HG03571 (cell line): Measurements from ENCODE around the gene MED1.
"Not testable (repeated sequence)": the region's sequence is repeated elsewhere in the genome, so short reads cannot be mapped to it uniquely, and the experiment has no call there.

ENCODE experiments used
- ATAC-seq: cut with Tn5 transposase; IDR thresholded peaks from one replicate; pipeline ENCODE4 v1.9.1; 2021; ENCODE audit not compliant: unreplicated experiment

The MED1 gene, protein sequence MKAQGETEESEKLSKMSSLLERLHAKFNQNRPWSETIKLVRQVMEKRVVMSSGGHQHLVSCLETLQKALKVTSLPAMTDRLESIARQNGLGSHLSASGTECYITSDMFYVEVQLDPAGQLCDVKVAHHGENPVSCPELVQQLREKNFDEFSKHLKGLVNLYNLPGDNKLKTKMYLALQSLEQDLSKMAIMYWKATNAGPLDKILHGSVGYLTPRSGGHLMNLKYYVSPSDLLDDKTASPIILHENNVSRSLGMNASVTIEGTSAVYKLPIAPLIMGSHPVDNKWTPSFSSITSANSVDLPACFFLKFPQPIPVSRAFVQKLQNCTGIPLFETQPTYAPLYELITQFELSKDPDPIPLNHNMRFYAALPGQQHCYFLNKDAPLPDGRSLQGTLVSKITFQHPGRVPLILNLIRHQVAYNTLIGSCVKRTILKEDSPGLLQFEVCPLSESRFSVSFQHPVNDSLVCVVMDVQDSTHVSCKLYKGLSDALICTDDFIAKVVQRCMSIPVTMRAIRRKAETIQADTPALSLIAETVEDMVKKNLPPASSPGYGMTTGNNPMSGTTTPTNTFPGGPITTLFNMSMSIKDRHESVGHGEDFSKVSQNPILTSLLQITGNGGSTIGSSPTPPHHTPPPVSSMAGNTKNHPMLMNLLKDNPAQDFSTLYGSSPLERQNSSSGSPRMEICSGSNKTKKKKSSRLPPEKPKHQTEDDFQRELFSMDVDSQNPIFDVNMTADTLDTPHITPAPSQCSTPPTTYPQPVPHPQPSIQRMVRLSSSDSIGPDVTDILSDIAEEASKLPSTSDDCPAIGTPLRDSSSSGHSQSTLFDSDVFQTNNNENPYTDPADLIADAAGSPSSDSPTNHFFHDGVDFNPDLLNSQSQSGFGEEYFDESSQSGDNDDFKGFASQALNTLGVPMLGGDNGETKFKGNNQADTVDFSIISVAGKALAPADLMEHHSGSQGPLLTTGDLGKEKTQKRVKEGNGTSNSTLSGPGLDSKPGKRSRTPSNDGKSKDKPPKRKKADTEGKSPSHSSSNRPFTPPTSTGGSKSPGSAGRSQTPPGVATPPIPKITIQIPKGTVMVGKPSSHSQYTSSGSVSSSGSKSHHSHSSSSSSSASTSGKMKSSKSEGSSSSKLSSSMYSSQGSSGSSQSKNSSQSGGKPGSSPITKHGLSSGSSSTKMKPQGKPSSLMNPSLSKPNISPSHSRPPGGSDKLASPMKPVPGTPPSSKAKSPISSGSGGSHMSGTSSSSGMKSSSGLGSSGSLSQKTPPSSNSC (N-terminal part only)

DNA sequence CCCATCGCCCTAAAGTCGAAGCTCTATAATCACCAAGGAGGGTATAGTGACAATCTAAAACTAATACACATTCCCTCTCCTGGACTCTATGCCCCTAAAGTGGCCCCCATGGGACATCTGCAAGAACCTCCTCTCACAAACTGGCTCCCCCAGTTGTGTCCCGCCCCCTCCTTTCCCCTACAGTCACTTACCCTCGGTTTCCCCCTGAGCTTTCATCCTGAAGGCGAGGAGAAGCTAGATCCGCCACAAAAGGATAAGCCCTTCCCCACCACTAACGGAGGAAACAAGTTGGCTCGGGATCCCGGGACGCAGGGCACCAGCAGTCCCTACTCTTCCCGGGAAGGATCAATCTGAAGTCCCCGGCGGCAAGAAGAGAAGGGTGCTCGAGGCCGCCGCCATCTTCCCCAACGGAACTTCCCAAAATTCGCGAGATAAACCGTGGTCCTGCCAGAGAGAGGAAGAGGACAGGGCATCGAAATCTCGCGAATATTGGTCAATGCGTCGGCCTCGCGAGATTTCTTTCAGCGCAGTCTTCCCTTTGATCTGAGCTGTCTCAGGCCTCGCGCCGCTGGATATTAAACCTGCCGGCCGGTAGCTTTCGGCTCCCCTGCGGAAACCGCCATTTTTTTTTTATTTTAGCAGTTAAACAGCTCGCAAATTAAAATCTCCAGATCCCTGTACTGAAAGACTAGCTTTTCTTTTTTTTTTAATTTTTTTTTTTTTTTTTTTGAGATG, at the start of gene MED1:
Gene MED1, minus strand, starts transcription at position 417 of the 735 bp plus-strand sequence. Its CDS starts 201 bp downstream, at position 216.
- ATAC-seq = peak; percentile 88

DNA sequence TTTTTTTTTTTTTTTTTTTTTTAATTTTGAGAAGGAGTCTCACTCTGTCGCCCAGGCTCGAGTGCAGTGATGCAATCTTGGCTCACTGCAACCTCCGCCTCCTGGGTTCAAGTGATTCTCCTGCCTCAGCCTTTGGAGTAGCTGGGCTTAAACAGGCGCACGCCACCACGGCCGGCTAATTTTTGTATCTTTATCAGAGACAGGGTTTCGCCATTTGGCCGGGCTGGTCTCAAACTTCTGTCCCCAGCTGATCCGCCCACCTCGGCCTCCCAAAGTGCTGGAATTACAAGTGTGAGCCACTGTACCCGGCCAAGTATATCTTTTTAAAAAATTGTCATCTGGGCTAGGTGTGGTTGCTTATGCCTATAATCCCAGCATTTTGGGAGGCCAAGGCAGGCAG, 45.9 kb upstream of the MED1 start:
- not testable (repeated sequence) for ATAC-seq

DNA sequence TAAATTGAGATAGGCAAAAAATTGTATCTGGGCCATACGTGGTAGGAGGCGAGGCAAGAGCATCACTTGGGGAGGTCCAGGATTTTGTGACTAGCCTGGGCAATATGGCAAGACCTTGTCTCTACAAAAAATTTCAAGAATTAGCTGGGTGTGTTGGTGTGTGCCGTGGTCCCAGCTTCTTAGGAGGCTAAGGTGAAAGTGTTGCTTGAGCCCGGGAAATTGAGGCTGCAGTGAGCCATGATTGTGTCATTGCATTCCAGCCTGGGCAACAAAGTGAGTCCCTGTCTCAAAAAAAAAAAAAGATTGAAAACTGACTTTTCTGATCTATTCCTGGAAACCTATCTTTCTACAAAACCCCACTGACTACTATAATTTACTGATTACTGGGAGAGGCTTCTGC, 36.9 kb upstream of the MED1 start:
- no peak for ATAC-seq

DNA sequence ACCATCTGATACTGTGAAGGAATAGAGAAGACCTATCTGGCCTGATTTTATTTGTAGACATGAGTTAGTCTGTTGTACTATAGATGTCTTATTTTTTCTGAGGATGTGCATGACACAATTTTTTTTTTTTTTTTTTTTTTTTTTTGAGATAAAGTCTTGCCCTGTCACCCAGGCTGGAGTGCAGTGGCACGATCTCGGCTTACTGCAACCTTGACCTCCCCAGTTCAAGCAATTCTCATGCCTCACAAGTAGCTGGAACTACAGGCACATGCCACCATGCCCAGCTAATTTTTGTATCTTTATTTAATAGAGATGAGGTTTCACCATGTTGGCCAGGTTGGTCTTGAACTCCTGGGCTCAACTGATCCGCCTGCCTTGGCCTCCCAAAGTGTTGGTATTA, 36.4 kb upstream of the MED1 start:
- ATAC-seq = not testable (repeated sequence)

DNA sequence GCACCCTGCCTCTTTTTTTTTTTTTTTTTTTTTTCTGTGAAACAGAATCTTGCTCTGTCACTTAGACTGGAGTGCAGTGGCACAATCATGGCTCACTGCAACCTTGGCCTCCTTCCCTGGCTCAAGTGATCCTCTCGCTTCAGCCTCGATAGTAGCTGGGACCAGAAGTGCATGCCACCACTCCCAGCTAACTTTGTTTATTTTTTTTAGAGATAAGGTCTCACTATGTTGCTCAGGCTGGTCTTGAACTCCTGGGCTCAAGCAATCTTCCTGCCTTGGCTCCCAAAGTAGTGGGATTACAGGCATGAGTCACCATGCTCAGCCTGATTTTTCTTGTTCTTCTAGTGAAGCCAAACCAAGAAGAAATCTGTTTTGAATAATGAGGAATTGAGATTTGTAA, 35.2 kb upstream of the MED1 start:
- ATAC-seq = no peak

DNA sequence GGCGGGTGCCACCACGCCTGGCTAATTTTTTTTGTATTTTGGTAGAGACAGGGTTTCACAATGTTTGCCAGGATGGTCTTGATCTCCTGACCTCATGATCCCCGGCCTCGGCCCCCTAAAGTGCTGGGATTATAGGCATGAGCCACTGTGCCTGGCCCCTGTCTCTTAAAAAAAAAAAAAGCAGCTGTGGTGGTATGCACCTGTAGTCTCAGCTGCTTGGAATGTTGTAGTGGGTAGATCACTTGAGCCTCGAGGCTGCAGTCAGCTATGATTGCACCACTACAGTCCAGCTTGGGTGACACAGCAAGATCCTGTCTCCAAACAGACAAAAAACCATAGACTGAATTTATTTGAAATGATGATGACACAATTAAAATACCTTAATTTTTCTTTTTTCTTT, 34.5 kb upstream of the MED1 start:
- ATAC-seq = no peak

DNA sequence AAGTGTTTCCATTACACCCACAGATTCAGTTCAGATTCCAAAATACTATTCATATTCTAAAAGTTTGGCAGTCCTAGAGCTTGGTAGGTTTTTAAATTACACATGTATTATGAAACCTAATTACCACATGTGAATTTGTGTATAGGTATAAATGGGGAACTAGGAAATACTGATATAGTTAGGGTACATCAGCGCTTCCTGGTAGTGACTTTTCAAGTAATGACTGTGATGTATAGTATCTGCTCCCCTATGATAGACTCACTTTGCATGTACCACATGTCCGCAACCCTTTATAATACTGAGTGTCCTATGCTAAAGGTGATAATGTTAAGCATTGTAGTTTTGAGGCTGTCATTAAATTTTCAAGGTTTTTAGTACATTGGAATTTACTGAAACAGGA, 33.1 kb upstream of the MED1 start:
- ATAC-seq = peak; percentile 51

DNA sequence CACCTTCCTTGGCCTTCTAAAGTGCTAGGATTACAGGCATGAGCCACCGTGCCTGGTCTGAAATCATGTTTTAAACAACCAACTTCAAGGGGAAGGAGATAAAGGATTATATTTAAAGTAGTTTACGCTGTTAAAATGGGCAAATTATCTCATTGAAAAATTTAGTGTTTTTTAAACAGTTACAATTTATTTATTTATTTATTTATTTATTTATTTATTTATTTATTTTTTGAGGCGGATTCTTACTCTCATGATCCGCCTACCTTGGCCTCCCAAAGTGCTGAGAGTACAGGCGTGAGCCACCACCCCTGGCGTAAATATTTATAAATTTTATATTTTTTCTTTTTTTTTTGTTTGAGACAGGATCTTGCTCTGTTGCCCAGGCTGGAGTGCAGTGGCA, 32.4 kb upstream of the MED1 start:
- no peak for ATAC-seq

DNA sequence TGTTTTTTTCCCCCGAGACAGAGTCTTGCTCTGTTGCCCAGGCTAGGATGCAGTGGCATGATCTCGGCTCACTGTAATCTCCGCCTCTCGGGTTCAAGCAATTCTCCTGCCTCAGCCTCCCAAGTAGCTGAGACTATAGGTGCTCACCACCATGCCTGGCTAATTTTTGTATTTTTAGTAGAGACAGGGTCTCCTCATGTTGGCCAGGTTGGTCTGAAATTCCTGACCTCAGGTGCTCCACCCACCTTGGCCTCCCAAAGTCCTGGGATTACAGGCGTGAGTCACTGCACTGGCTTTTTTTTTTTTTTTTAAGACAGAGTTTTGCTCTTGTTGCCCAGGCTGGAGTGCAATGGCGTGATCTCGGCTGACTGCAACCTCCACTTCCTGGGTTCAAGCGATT, 28.6 kb upstream of the MED1 start:
- ATAC-seq = not testable (repeated sequence)

DNA sequence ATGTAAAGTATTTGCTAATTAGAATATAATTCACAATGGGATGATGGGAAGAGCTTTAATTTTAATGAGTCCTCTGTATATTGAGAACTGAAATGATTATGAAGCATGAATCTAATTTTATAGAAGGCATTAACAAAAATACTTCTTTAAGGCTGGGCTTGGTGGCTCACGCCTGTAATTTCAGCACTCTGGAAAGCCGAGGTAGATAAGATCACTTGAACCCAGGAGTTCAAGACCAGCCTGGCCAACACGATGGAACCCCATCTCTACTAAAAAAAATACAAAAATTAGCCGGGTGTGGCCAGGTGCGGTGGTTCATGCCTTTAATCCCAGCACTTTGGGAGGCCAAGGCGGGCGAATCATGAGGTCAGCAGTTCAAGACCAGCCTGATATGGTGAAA, 22.2 kb upstream of the MED1 start:
- no peak for ATAC-seq

DNA sequence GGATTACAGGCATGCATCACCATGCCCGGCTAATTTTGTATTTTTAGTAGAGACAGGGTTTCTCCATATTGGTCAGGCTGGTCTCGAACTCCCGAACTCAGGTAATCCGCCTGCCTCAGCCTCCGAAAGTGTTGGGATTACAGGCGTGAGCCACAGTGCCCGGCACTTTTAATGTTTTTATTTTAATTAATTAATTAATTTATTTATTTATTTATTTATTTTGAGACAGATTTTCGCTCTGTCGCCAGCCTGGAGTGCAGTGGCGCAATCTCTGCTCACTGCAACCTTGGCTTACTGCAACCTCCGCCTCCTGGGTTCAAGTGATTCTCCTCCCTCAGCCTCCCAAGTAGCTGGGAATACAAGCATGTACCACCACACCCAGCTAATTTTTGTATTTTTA, 17.5 kb upstream of the MED1 start:
- not testable (repeated sequence) for ATAC-seq

DNA sequence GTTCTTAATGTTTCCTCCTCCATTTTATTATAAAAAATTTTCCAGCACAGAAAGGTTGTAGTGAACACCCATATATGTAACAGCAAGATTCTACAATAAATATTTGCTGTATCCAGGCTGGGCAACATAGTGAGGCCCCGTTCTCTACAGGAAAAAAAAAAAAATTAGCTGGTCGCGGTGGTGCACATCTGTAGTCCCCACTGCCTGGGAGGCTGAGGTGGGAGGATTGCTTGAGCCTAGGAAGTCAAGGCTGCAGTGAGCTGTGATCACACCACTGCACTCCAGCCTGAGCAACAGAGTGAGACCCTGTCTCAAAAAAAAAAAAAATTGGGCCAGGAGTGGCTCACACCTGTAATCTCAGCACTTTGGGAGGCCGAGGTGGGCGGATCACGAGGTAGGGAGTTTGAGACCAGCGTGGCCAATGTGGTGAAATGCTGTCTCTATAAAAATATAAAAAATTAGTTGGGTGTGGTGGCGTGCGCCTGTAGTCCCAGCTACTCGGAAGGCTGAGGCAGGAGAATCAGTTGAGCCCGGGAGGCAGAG, 13.6 kb upstream of the MED1 start:
- ATAC-seq = not testable (repeated sequence)

DNA sequence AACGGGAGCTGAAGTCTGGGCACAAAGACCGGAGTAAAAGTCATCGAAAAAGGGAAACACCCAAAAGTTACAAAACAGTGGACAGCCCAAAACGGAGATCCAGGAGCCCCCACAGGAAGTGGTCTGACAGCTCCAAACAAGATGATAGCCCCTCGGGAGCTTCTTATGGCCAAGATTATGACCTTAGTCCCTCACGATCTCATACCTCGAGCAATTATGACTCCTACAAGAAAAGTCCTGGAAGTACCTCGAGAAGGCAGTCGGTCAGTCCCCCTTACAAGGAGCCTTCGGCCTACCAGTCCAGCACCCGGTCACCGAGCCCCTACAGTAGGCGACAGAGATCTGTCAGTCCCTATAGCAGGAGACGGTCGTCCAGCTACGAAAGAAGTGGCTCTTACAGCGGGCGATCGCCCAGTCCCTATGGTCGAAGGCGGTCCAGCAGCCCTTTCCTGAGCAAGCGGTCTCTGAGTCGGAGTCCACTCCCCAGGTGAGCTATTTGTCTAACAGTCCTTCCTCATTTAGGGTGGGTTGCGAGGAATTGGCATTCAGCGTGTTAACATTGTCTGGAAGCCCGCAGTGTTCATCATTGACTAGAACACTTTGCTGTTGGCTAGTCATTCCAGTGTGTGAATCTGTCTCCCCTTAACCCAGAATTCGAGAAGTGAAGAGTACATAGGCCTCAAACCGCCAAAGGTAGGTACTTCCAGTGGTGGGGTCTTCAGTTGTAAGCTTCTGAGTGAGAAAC, 11.7 kb upstream of the MED1 start:
- ATAC-seq = no peak

DNA sequence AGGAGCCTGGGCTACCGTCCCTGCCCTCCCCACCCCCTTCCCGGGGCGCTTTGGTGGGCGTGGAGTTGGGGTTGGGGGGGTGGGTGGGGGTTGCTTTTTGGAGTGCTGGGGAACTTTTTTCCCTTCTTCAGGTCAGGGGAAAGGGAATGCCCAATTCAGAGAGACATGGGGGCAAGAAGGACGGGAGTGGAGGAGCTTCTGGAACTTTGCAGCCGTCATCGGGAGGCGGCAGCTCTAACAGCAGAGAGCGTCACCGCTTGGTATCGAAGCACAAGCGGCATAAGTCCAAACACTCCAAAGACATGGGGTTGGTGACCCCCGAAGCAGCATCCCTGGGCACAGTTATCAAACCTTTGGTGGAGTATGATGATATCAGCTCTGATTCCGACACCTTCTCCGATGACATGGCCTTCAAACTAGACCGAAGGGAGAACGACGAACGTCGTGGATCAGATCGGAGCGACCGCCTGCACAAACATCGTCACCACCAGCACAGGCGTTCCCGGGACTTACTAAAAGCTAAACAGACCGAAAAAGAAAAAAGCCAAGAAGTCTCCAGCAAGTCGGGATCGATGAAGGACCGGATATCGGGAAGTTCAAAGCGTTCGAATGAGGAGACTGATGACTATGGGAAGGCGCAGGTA, 11.0 kb upstream of the MED1 start:
- no peak for ATAC-seq

DNA sequence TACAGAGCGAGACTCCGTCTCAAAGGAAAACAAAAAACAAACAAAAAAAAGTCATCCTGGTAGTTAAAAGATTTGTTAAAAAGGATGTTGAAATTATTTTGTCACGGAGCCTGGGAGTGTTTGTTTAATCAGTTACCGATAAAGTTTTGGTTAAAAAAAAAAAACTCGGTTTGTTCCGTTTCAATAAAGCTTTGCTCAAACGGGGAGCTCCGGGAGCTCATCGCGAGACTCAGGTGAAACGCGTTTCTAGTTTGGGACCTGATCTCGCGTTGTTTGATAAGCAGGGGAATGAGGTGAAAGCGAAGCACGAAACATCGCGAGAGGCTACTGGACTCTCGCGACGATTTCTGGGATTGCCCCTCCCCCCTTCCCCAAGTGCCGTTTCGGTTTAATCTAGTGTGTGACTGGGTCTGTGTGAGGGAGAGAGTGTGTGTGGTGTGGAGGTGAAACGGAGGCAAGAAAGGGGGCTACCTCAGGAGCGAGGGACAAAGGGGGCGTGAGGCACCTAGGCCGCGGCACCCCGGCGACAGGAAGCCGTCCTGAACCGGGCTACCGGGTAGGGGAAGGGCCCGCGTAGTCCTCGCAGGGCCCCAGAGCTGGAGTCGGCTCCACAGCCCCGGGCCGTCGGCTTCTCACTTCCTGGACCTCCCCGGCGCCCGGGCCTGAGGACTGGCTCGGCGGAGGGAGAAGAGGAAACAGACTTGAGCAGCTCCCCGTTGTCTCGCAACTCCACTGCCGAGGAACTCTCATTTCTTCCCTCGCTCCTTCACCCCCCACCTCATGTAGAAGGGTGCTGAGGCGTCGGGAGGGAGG, 10.3 kb upstream of the MED1 start, which contains the start of gene CDK12:
Gene CDK12, plus strand, starts transcription at position 374 of the 813 bp plus-strand sequence. CDS start 586 bp downstream, outside the sequence.
- ATAC-seq = peak; percentile 70

DNA sequence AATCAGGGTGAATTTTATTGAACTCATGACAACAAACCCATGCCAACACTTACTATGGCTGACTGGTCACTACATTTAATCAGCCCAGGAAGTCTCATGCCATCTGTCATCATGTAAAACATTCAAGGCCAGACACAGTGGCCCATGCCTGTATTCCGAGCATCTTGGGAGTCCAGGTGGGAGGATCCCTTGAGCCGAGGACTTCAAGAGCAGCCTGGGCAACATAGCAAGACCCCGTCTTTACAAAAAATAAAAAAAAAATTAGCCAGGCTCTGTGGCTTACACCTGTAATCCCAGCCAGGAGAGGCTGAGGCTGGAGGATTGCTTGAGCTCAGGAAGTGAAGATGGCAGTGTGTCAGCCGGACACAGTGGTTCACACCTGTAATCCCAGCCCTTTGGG, 4.9 kb upstream of the MED1 start:
- no peak for ATAC-seq

DNA sequence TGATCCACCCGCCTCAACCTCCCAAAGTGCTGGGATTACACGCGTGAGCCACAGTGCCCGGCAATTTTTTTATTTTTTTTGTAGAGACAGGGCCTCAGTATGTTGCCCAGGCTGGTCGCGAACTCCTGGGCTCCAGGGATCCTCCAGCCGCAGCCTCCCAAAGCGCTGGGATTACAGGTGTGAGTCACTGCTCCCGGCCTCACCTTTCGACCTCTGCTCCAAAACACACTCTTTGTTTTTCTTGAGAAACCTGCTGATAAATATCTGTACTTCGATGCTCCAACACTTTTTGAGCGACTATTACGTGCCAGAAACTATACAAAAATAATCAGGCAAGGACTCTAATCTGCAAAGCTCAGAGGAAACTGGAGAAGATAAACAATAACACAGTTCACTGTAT, 1.0 kb downstream of the MED1 start:
- no peak for ATAC-seq

DNA sequence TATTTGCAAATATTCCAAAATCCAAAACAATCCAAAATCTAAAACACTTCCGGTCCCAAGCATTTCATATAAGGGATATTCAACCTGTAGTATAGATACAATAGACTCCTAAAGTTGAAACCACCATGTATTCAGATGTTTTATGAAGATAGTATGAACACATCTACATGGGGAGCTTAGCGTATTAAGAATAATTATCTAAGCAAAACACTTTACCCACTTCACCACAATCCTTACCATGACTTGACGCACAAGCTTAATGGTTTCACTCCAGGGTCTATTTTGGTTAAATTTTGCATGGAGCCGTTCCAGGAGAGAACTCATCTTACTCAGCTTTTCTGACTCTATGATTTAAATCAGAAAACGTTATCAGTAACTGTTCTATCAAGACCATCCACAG, 3.5 kb downstream of the MED1 start:
- ATAC-seq = no peak
